Stimulated activated CD4-positive, alpha-beta T cell treated with anti-CD3 and anti-CD28 coated beads, TNF-alpha, amount 100 ng/mL, for 4 hours (primary cell): ENCODE measurements around the gene SYNRG.

ENCODE experiments used
- DNase-seq, 3 experiments: peaks; one replicate each; pipeline ENCODE4 v3.0.0-alpha.2; 2020; ENCODE audit warnings: low read depth in 3 of 3

The SYNRG gene

DNA sequence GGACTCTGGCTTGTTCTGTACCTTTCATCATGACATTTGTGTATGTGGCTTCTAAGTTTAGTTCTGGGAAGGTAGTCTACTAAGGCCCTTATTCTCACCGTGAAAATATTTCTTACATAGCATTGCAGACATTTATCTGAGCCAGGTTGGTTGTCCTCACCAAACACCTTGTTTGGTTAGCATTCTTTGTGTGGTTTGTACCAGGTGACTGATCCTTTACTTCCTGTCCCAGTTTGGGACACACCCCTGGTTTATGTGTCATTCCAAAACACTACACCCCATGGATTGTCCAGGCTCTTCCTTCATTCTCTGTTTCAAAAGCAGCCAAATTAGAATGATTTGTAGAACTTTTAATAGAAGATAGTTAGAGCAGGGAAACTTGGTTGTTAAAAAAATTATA, 142.7 kb downstream of the SYNRG start:
- no peak for DNase-seq

DNA sequence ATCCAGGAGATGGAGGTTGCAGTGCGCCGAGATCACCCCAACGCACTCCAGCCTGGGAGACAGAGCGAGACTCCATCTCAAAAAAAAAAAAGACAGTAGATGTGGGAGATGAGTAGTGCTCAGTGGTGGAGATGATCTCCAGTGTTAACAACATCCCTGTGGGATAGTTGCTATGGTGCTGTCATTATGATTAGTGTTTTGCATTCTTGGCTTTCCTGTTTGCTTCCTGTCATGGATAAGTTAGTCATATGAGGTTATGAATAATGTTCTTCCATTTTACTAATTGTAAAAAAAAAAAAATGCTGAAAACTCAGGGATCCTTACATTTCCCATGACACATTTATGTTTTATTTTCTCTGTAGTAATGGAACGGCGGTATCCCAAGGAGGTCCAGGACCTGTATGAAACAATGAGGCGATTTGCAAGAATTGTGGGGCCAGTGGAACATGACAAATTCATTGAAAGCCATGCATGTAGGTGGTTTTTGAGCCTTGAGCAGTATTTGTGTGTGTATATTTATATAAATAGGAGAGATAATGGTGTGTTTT, 144.1 kb downstream of the SYNRG start:
- no peak for DNase-seq
